ENCODE results near the gene DBT.
"Not testable (repeated sequence)": the region's sequence is repeated elsewhere in the genome, so short reads cannot be mapped to it uniquely, and the experiment has no call there.

DBT gene

GRCh38 chr1:100250264-100250663, 630 bp upstream of the DBT start:
- no peak for DNase-seq

- no peak for DNase-seq
These were observed 488 bp downstream of the DBT start for GRCh38 chr1:100249155-100249536.

GRCh38 chr1:100246738-100247137, 2.9 kb downstream of the DBT start:
- DNase-seq: no peak

GRCh38 chr1:100240631-100241030, 9.0 kb downstream of the DBT start:
- no peak for DNase-seq

- no peak for DNase-seq
These were observed 9.7 kb downstream of the DBT start for GRCh38 chr1:100239961-100240360.

GRCh38 chr1:100237091-100237490, 12.5 kb downstream of the DBT start:
- DNase-seq: no peak

GRCh38 chr1:100234432-100234831, 15.2 kb downstream of the DBT start:
- DNase-seq: no peak

GRCh38 chr1:100233566-100233965, 16.1 kb downstream of the DBT start:
- DNase-seq: not testable (repeated sequence)

GRCh38 chr1:100232156-100232555, 17.5 kb downstream of the DBT start:
- DNase-seq: no peak

- no peak for DNase-seq
These were observed 17.9 kb downstream of the DBT start for GRCh38 chr1:100231721-100232120.

GRCh38 chr1:100230765-100231164, 18.9 kb downstream of the DBT start:
- no peak for DNase-seq

GRCh38 chr1:100229681-100230443, 19.8 kb downstream of the DBT start:
- no peak for DNase-seq

- no peak for DNase-seq
These were observed 27.2 kb downstream of the DBT start for GRCh38 chr1:100222428-100222827.

GRCh38 chr1:100219883-100220282, 29.8 kb downstream of the DBT start:
- peak; percentile 34 for DNase-seq

- DNase-seq: no peak
These were observed 30.2 kb downstream of the DBT start for GRCh38 chr1:100219457-100219856.

GRCh38 chr1:100217834-100218233, 31.8 kb downstream of the DBT start:
- no peak for DNase-seq

- no peak for DNase-seq
These were observed 34.5 kb downstream of the DBT start for GRCh38 chr1:100215101-100215500.

- no peak for DNase-seq
These were observed 36.5 kb downstream of the DBT start for GRCh38 chr1:100213141-100213540.

GRCh38 chr1:100206301-100206700, 43.3 kb downstream of the DBT start:
- DNase-seq: no peak

- not testable (repeated sequence) for DNase-seq
These were observed 44.0 kb downstream of the DBT start for GRCh38 chr1:100205593-100205992.

GRCh38 chr1:100205103-100205502, 44.5 kb downstream of the DBT start:
- DNase-seq: not testable (repeated sequence)

GRCh38 chr1:100202703-100203102, 46.9 kb downstream of the DBT start:
- not testable (repeated sequence) for DNase-seq

GRCh38 chr1:100200060-100200459, 49.6 kb downstream of the DBT start:
- DNase-seq: not testable (repeated sequence)

- no peak for DNase-seq
These were observed 51.0 kb downstream of the DBT start for GRCh38 chr1:100198596-100198995.

- peak; percentile 21 for DNase-seq
These were observed 61.0 kb downstream of the DBT start for GRCh38 chr1:100188617-100189016.

Data from EL (cell line).